NCI-H1417 treated with DMSO at 0.1 percent for 48 hours (cell line): Measurements from ENCODE around the gene NPPC.
"Not testable (repeated sequence)": the region's sequence is repeated elsewhere in the genome, so short reads cannot be mapped to it uniquely, and the experiment has no call there.

Experiments
- DNase-seq: peaks from one replicate; lab custom pipeline; 2025; lab: John Stamatoyannopoulos, UW

Gene NPPC, protein sequence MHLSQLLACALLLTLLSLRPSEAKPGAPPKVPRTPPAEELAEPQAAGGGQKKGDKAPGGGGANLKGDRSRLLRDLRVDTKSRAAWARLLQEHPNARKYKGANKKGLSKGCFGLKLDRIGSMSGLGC

DNA sequence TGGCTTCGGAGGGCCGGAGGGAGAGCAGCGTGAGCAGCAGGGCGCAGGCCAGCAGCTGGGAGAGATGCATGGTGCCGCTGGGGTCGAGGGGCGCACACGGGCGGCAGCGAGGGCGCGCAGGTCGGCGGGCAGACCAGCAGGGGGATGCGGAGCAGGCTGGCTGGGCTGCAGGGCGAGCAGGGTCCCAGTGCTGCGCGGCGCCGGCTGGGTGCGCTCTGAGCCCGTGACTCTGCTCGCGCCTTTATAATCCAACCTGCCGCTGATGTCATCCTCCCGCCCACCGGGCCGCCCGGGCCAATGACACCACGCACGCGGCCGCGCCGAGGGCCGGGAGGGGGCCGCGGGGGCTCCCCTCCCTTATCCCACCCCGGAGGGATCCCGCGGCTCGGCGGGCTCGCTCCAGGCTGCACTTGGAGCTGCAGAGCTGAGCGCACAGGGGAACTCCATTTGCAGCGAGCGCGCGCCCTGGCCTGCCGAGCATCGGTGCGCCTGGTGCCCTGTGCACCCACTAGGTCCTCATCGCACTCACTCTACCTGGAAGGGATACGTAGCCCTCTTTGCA is at the start of gene NPPC:
TSS of gene NPPC (minus strand) at position 217 of the 562 bp plus-strand sequence. CDS start at position 70, 147 bp downstream.
- peak; percentile 24 for DNase-seq

DNA sequence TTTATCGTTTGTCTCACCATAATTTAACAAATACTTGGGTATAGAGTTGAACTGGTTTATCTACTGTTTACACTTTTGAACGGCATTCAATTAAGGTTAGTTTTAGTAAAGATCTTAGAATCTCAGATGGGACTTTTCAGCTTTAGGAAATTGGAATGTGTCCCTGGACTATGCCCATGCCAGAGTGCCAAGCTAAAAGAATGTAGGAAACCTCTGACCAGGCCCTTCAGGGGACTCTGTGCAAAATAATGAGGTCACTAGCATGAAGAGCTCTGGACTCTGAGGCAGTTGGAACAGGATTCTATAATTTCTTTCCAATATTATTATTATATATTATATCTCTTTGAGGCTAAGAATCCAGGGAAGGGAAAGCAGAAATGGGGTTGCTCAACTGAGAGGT is 48.8 kb upstream of the NPPC start:
- DNase-seq: no peak

DNA sequence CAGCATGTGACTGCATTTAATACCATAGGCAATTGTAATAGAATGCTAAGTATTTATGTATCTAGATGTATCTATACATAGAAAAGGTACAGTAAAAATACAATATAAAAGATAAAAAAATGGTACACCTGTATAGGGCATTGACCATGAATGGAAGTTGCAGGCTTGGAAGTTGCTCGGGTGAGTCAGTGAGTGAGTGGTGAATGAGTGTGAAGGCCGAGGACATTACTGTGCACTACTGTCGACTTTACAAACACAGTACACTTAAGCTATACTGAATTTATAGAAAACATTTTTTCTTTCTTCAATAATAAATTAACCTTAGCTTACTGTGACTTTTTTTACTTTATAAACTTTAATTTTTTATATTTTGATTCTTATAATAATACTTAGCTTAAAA is 44.3 kb upstream of the NPPC start:
- DNase-seq: no peak

DNA sequence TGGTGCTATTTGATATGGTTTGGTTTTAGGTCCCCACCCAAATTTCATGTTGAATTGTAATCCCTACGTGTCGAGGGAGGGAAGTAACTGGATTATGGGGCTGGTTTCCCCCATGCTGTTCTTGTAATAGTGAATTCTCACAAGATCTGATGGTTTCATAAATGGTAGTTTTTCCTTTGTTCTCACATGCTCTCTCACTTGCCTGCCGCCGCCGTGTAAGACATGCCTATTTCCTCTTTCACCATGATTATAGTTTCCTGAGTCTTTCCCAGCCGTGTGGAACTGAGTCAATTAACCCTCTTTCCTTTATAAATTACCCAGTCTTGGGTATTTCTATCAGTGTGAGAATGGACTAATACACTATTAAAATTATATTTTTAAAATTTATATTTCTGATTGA is 42.6 kb upstream of the NPPC start:
- DNase-seq: no peak

DNA sequence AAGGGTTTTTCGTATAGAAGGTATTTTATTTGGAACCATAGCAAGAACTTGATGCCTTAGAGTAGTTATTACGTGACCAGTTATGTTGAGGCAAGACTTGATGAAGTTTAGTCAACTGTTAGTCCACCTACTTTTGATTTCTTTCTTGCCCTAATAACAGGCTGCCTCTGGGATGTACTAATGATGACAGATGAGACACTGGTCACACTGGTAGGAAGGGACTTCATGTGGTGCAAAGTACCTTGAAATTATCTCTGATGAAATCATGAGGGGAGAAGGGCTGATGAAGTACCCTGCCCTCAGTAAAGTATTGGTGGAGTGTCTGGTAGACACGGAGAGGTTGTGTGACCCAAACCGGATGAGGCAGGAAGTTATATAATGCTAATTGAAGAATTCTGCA is 40.7 kb upstream of the NPPC start:
- no peak for DNase-seq

DNA sequence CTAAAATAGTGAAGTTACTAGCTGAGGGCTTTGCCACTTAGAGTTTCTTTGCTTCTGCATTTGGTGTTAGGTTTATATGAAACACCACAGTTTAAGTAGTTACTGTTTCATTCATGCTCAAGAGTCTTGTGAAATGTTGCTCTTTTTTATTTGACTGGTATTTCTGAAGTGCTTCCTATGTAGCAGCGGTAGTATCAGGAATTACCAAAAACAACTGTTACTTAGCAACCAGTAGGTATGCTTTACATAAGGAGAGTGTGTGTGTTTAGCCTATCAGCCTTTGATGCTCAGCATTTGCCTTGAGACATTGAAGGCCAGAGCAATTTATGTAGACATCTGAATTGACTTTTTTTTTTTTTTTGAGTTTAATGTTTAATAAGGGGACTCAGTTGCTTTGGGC is 38.9 kb upstream of the NPPC start:
- DNase-seq: no peak

DNA sequence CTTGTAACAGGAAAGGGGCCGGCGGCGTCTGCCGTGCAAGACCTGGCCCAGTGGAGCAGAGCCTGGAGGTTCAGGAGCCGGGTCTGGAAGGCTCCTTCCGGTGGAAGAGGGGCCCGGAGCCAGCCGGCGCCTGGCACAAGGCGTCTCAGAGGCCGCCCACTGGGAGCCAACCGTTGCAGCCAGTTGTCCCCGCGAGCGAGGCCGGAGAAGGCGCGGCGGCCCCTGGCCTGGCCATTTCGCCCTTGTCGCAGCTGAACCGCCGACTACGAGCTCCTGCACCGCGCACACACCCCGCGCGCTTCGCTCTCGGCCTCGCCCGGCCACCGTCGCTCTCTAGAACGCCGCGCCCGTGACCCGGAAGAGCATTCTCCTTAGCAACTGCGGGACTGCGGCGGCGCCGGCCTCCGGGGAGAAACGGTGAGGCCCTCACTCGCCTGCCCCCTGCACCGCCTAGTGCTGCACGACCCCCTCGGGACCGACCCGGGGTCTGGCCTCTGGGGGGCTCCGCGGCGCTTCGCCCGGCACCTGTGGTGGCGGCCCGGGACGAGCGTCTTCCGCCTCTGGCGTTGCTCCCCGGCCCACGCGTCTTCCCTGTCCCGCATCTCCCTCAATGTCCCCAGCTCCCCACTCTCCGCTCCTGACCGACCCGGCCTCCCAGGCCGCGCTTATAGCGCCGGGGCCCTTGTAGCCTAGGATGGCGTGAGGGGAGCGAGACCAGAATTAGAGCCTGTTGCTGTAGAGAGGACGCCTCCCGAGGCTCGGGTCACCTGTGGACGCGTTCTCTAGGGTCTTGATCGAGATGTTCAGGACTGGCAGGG is 35.4 kb upstream of the NPPC start, which contains the start of gene DIS3L2:
TSS of gene DIS3L2 (plus strand) at position 365 of the 818 bp plus-strand sequence. CDS start 53,215 bp downstream, outside the sequence.
- DNase-seq: peak; percentile 33

DNA sequence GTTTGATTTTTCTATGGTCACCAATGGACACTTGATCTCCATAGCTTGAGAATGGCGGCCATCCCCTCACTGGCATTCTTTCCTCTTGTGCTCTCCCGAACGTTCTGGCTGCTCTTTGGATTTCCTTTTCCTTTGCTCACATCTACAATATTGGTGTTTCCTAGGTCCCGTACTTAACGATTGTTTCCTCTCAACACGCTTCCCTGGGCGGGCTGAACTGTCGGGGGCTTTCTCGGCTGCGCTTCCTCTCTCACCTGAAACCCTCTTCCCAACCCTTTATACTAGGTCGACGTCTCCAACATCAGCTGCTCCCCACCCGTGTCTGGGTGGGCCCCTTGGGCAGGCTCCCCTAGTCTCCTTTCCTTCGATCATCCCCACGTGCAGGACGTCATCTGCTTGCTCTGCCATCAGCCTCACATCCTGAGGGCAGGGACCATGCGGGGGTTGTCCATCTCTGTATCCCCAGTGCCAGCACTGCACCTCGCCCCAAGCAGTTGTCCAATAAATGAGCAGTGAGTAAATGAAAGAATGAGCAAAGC is 34.7 kb upstream of the NPPC start:
- DNase-seq: no peak

DNA sequence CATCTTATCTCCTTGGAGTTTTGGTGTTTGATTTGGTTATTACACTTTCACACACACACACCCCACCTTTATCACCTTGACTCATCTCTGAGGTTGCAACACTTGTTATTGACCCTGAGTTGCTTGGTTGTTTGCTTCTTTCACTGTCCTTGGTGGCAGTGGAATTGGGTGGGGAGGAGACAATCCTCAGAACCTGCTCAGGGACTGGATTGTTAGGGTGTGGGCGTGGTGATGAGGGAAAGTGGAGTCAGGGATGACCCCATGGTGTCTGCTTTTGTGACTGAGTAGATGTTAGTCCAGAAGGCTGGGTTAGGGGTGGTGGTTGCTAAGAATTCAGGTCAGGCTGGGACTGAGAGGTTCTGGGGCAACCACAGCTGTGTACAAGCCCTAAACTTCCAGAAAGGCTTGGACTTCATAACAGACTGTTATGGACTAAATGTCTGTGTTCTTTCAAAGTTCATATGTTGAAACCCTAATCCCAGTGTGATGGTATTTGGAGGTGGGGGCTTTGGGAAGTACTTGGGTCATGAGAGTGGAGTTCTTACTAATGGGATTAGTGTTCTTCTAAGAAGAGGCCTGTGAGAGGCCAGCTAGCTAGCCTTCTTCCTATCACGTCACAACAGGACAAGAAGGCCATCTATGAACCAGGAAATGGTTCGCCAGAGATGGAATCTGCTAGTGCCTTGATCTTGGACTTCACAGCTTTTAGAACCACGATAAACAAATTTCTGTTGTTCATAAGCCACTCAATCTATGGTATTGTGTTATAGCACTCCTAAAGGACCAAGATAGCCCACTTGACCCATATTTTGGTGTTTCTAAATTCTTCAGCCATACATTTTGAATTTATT is 31.9 kb upstream of the NPPC start:
- no peak for DNase-seq

DNA sequence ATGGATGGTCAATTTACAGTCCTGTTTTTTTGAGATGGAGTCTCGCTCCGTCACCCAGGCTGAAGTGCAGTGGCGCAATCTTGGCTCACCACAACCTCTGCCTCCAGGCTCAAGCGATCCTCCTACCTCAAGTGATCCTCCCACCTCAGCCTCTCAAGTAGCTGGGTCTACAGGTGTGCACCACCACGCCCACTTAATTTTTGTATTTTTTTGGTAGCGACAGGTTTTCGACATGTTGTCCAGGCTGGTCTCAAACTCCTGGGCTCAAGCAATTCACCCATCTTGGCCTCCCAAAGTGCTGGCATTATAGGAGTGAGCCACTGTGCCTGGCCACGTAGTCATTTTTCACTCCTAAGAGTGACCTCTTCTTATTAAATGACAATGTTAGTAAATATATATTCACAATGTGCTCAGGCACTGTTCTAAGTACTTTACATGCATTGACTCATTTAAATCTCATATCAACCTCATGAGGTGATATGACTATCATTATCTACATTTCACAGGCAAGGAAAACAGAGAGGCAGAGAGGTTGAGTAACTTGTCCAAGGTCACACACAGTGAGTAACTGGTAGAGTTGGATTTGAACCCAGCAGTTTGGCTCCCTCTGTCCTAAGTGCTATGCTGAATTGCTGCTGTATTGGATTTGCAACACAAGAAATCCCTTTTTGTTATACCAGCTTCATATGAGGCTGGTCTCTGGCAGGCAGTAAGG is 29.7 kb upstream of the NPPC start:
- no peak for DNase-seq

DNA sequence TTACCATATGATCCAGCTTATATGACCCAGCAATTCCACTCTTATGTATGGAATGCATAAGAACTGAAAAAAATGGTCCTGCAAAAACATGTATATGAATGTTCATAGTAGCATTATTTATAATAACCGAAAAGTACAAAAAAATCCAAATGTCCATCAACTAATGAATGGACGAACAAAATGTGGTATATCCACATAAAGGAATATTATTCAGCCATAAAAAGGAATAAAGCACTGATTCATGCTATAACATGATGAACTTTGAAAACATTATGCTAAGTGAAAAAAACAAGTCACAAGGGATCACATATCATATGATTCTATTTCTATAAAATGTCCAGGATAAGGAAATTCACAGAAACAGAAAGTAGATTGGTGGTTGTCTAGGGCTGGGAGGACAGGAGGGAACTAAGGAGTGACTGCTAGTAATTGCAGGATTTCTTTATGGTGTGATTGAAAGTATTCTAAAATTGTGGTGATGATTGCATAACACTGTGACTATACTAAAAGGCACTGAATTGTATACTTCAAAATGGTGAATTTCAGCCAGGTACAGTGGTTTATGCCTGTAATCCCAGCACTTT is 25.3 kb upstream of the NPPC start:
- DNase-seq: no peak

DNA sequence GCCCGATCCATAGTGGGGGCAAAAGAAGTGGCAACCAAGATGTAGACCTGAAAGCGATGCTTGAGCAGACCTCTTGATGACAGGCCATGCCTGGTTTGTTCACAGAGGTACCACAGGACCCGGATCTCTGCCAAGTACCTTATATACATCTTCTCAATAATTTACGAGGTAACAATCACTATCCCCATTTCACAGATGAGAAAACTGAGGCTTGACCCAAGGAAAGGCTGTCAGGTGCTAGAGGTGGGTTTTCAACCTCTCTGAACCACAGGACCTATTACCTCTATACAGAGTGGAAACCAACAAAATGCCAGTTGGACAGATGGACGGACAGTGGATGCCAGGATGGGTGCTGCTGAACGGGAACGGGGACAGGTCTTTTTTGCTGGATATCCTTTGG is 21.5 kb upstream of the NPPC start:
- DNase-seq: no peak

DNA sequence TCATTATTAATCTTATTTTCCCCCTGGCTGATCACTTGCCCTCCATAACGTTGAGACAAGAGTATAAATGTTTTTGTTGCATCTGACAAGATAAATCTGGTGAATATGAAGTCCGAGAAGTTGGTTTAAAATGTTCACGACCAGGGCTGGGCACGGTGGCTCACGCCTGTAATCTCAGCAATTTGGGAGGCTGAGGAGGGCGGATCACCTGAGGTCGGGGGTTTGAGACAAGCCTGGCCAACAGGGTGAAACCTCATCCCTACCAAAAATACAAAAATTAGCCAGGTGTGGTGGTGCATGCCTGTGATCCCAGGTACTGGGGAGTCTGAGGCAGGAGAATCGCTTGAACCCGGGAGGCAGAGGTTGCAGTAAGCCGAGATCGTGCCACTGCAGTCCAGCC is 20.9 kb upstream of the NPPC start:
- DNase-seq: not testable (repeated sequence)

DNA sequence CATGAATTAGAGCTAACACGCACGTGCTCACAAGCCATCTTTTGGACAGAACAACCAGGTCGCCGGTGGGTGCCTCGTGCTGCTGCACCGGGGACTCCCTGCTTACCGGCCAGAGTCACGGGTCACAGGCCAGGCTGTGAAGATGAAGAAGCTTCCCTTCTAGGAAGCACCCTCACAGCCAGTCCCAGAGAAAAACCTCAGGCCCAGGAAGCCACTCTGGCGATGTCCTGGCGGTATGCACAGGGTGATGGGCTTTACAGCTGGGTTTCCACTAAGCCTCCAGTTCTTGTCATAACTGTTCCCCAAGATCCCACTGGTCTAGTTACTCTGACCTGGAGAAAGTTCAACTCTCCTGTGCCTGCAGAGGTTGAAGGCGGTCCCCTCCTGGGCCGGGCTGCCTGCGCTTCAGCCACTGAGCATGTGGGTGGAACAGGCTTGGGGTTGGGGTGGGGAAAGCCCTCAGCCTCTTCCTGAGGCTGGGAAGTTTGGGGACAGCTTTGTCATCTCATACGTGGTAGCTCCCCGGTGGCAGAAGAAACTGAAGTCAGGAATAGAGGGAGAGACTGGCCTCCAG is 20.1 kb upstream of the NPPC start:
- DNase-seq: no peak

DNA sequence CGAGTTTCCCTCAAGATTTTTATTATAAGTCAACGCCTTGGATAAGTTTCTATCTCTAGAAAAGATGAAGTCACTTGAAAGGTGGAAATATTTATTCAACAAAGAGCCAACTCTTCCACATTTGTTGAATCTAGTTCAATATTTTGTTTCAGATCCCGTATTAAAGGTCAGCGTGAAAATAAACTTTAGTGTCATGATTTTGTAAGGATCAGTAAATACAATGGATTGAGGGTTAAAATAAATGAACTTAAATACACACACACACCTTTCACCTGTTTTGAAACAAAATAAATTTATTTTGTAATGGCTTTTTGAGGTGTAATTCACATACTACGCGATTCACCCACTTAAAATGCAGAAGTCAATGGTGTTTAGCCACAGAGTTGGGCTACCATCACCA is 16.0 kb upstream of the NPPC start:
- no peak for DNase-seq

DNA sequence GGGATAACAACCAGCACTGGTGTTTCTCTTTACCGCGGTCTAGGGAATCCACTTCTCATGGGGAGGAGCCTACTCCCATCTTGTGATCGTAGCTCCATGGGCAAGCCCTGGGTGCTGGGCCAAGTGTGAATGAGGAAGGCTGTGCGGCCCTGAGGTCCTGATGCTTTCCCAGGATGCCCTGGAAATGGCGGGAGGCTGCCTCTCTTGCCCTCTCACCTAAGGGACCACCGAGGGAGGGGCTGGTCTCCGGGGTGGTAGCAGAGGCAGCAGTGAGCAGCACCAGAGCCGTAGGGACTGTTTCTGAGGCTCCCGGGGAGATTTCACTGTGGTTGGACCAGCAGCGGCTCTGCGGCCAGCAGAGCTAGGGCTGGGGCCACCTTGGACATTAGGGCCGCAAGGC is 15.5 kb upstream of the NPPC start:
- no peak for DNase-seq

DNA sequence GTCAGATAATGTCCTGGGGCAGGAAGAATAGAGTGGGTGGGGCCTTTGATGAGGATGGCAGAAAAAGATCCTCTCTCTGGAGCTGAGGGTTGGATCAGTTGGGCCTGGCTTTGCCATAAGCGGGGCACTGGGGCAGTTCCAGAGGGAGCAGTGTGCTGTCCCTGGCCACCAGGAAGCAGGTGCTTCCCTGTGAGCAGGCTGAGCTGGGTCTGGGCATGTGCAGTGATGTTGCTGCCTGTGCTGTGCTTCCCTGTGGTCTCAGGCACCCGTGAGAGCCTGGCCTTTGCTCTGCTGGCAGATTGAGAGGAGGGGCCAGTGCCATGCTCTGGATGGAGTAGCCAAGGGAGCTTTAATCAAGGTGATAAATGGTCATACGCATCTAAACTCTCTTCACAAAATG is 14.6 kb upstream of the NPPC start:
- DNase-seq: no peak

DNA sequence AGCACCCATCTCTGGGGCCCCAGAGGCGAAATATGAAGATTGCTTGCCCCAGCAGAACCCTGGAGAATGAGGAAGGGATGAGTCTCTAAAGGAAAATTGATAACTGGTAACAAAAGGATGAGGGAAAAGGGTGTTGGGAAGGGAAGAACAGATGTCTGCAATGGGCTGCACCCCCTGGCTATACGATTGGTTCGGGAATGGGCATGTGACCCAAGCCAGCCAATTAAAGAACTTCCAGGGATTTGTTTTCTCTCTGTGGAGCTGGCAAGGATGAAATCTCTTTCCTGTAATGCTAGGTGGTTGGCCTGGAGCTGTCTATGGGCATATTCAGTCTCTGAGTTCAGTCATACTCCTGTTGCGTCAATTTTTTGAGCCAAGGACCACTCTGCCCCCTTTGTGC is 12.8 kb upstream of the NPPC start:
- no peak for DNase-seq

DNA sequence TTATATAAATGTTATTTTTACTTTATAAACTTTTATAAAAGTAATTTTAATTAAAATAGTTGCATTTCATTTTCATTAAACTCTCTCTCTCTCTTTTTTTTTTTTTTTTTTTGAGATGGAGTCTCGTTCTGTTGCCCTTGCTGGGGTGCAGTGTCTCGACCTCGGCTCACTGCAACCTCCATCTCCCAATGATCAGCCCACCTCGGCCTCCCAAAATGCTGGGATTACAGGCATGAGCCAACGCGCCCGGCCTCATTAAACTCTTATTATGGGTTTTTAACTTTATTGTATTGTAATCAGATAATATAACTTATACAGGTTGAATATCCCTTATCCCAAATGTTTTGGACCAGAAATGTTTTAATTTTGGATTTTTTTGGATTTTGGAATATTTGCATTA is 10.9 kb upstream of the NPPC start:
- no peak for DNase-seq

DNA sequence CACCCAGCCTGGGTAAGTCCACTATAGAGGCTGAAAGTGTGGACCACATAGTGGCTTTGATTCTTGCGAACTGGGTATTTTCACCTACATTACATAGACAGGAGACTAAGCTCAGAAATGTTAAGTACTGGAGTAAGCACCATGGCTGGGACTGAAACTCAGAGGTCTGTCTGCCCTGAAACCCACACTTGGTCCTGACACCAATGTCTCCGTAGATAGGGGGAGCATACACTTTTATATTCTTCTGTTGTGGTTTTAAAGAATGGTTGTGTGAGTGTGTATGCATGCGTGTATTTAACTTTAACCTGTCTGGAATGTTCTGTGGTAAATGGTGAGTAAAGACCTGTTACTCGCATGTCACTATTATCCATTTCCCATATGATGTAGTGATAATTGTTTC is 10.3 kb upstream of the NPPC start:
- DNase-seq: no peak

DNA sequence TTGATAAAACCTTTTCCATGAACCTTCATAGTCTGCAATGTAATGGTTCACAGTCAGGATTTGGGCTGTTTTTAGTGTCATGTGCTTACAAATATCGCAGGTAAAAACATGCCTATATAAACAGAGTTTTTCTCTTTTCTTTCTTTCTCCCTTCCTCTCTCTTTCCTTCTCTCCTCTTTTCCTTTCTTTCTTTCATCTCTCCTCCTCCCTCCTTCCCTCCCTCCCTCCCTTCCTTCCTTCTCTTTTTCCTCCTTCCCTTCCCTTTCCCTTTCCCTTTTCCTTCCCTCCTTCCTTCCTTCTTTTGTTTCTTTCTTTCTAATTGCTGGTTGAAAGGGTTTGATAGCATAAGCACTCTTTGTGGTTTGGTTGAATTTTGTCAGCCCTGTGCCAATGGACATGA is 9.6 kb upstream of the NPPC start:
- no peak for DNase-seq
